Upper lobe of right lung (tissue), 1 donor: ENCODE results near the gene CD63. TPM values are rescaled to one million over a fixed set of nuclear protein-coding genes. Genes with fewer than 3 reads are reported as not detected.

Experiments
- ATAC-seq: fragments of 200-7000 bp; cut with Tn5 transposase; one replicate; pipeline ENCODE4 v1.9.1; 2020; ENCODE audit warnings: mild to moderate bottlenecking, moderate library complexity
- DNase-seq: peaks from one replicate; pipeline ENCODE4 v3.0.0-alpha.2; 2020
- H3K27ac ChIP-seq: fragments of 200-600 bp; one replicate; pipeline ENCODE4 v1.8.0; 2022
- H3K27me3 ChIP-seq: fragments of 200-600 bp; one replicate; pipeline ENCODE4 v1.8.0; 2022; ENCODE audit warnings: mild to moderate bottlenecking
- H3K36me3 ChIP-seq: fragments of 200-600 bp; one replicate; pipeline ENCODE4 v1.8.0; 2022
- H3K4me1 ChIP-seq: fragments of 200-600 bp; one replicate; pipeline ENCODE4 v1.8.0; 2022
- H3K4me3 ChIP-seq: fragments of 200-600 bp; one replicate; pipeline ENCODE4 v1.8.0; 2022; ENCODE audit warnings: mild to moderate bottlenecking
- H3K9me3 ChIP-seq: fragments of 200-600 bp; one replicate; pipeline ENCODE4 v1.8.0; 2022
- intact Hi-C: fragments of 100-400 bp; cut with DNase I; formaldehyde crosslinking; loops from one replicate; pipeline ENCODE4 v1.11.0; 2022
- total RNA-seq: library from RNA; stranded (reverse); fragmentation: NEBNext Ultra II Directional; extraction: Animal tissue kit (Norgen Biotek cat#: 25700); gene quantifications from one replicate; pipeline ENCODE4 v1.2.1, GENCODE V29; 2021
- TF ChIP-seq, protein P1 (sequence below): fragments of 200-600 bp; IDR thresholded peaks from one replicate; pipeline ENCODE4 v1.8.0; 2022; ENCODE audit warnings: antibody characterized with exemption
- donor health status: DM: no; HTN: yes; CAD: no; lungs with severe emphysema.

Gene CD63
- total RNA-seq, 1 donor from 2014 or later = 1,158 TPM

DNA sequence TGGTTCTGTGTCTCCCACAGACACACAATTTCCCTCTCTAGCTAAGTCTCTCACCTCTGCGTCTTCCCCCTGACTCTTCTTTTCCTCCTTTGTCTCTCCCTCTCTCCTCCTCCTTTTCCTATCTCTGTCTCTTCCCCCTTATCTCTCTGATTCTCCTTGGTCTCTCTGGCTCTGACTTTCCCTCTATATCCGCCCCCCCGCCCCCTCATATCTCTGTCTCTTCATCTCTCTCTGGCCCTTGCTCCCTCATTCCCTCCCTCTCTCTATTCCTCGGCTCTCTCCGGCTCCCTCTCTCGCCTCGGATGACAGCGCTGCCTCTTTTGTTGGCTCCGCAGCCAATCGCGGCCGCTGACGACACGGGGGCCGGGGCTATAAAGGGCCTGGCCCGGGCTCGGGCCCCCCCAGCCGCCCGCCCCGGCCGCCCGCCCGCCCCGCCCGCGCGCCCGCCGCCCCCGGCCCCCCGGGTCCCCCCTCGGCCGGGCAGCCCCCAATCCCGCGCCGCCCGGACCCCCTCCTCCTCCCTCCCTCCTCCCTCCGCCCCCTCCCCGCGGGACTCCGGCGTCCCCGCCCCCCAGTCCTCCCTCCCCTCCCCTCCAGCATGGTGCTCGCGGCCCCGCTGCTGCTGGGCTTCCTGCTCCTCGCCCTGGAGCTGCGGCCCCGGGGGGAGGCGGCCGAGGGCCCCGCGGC, 14.1 kb upstream of the CD63 start, which contains the start of gene GDF11:
TSS of gene GDF11 (plus strand) at position 404 of the 687 bp plus-strand sequence. CDS start at position 599, 195 bp downstream.
- ATAC-seq = peak; percentile 53
- intact Hi-C loops = loop anchor here (10.0 kb wide), 1 partner anchor 52 kb away; no protein-coding TSS in a partner anchor
- H3K4me1 ChIP-seq = peaks cover 15% of the 10 kb centered on the region
- no peaks in the 10 kb centered on the region for H3K36me3 ChIP-seq
- peak within 1 kb of the TSS; percentile 42 for H3K27ac ChIP-seq
- no peaks in the 10 kb centered on the region for H3K9me3 ChIP-seq
- peak within 1 kb of the TSS; percentile 65 for H3K4me3 ChIP-seq
- DNase-seq = peak; percentile 83
- no peaks in the 10 kb centered on the region for H3K27me3 ChIP-seq
- TF ChIP-seq, protein P1, sequence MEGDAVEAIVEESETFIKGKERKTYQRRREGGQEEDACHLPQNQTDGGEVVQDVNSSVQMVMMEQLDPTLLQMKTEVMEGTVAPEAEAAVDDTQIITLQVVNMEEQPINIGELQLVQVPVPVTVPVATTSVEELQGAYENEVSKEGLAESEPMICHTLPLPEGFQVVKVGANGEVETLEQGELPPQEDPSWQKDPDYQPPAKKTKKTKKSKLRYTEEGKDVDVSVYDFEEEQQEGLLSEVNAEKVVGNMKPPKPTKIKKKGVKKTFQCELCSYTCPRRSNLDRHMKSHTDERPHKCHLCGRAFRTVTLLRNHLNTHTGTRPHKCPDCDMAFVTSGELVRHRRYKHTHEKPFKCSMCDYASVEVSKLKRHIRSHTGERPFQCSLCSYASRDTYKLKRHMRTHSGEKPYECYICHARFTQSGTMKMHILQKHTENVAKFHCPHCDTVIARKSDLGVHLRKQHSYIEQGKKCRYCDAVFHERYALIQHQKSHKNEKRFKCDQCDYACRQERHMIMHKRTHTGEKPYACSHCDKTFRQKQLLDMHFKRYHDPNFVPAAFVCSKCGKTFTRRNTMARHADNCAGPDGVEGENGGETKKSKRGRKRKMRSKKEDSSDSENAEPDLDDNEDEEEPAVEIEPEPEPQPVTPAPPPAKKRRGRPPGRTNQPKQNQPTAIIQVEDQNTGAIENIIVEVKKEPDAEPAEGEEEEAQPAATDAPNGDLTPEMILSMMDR = no peak

DNA sequence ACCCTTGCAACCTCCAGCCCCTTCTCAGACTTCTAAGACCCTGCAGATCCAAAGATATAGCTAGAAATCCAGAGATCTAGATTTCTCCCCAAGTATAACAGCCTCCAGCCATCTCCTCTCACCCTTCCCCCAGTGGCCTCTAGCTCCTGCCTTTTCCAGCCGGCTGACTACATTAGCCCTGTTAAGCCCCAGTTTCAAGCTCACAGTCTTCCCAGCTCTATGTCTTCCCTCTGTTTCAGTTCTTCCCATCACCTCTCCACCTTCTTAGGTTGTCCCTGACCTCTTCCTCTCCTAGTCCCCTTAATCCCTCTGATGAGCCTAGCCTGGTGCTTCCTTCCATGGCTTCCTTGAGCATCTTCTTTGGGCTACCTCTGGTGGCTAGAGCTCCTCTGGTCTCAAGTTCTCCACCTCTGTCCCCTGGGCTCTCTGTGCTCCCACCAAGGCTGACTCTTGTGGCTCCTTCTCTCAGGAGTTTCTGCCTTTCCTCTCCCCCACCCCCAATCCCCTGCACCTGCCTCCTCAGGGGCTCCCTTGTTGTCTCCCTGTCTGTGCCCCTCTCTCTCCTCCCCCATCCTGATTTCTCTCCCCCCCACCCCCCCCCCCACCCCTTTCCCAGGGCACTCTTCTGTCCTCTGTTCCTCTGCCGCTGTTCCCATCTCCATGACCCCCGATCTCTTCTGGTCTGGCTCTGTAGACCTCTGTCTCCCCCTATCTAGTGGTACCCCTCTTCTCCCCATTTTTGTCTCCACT, 13.3 kb upstream of the CD63 start:
- intact Hi-C loops = loop anchor here (10.0 kb wide), 1 partner anchor 53 kb away; no protein-coding TSS in a partner anchor
- DNase-seq = no peak
- TF ChIP-seq, protein P1 = no peak
- no peaks in the 10 kb centered on the region for H3K9me3 ChIP-seq
- no peaks in the 10 kb centered on the region for H3K27me3 ChIP-seq
- H3K27ac ChIP-seq = no peak overlapping the region
- peaks cover 18% of the 10 kb centered on the region for H3K4me1 ChIP-seq
- ATAC-seq = no peak
- no peaks in the 10 kb centered on the region for H3K36me3 ChIP-seq
- H3K4me3 ChIP-seq = peak overlapping the region; percentile 36

DNA sequence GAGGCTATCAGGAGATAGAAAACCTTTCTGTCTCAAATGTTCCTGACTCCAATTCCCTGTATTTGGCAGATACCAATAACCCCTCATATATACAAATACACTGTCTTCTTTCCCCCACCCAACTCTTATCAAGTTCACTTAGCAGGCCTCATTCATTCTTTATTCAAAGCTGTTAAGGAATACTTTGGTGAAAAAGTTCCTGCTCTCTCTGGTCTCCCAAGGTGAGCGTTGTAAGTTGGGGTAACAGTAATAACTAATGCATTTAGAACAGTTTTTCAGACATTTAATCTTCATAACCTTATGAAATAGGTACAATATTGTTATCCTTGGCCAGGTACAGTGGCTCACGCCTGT, 10.2 kb upstream of the CD63 start:
- no peak overlapping the region for H3K27ac ChIP-seq
- intact Hi-C loops = no loop called here
- H3K4me1 ChIP-seq = peaks cover 14% of the 10 kb centered on the region
- no peak for DNase-seq
- H3K4me3 ChIP-seq = peak overlapping the region; percentile 58
- TF ChIP-seq, protein P1 = no peak
- no peak for ATAC-seq
- no peaks in the 10 kb centered on the region for H3K9me3 ChIP-seq
- no peaks in the 10 kb centered on the region for H3K36me3 ChIP-seq
- no peaks in the 10 kb centered on the region for H3K27me3 ChIP-seq

DNA sequence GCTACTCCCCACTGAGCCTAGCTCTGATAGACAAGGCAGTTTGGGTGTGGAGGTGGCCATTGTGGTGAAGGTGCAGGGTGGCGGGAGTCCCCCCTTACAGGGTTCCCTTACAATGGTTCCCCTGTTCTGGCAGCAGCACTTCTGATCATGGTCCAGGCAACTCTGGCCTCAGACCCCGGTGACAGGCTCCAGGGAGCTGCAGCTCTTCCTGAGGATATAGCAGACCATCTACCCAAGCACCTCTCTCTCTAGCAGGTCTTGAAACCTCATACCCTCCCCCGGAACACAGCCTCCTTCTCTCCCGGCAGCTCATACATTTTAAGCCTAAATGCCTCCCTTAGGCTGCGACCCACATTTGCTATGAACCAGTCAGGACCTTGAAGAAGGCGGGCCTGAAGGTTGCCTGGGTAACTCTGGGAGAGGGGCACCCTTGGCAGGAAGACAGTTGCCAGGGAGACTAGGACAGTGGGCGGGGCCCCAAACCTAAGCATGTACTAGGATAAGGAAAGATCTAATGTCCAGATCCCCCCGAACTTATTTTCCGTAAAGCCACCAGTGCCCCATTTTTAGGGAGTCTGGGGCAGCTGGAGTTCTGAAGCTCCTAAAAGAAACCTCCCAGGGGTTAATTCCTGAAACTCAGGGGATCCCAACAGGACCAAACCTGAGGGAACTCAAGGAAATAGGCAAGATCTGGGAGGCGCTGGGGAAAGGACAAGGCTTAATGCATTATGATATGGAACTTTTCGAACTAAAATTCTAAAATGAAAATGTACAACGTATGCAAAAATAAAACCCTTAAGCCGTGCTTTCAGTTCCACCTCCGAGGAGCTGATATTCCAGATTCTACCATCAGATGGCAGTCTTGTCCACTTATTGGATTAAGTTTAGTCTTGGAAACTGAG, 9.6 kb upstream of the CD63 start:
- Histone ChIP-seq H3K4me1 (peaks cover 9% of the 10 kb centered on the region), H3K36me3 (no peaks in the 10 kb centered on the region), H3K9me3 (no peaks in the 10 kb centered on the region), H3K4me3 (peak overlapping the region; percentile 58), H3K27me3 (no peaks in the 10 kb centered on the region), H3K27ac (peak overlapping the region; percentile 78)
- intact Hi-C loops = no loop called here
- peak; percentile 78 for ATAC-seq
- TF ChIP-seq, protein P1 = peak; percentile 88
- DNase-seq = peak; percentile 87

DNA sequence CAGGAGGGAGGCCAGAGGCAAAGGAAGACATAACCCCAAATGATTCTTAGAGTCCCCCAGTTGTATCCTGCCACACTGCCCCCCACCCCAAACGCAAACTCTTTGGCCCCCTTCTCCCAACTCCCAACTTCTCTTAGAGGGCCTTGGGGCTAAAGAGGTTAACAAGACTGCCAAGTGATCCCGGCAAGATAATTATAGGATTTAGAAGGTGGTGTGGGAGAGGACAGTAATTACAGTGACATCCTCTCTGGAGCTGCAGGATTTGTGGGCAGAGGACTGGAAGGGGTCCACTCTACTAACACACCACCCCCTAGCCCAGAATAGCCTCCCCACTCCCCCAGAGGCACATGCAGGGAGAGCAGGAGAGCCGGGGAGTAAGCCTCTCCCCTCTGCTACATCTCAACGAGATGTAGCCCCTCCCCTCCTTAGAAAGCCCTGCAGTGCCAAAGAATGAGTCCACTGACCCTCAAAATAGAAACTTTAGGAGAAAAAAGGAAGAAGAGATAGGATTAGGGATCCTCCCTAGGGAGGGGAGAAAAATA, 8.8 kb upstream of the CD63 start:
- Histone ChIP-seq H3K27ac (peak overlapping the region; percentile 78), H3K4me1 (peaks cover 9% of the 10 kb centered on the region), H3K27me3 (no peaks in the 10 kb centered on the region), H3K9me3 (no peaks in the 10 kb centered on the region), H3K4me3 (peak overlapping the region; percentile 58), H3K36me3 (no peaks in the 10 kb centered on the region)
- DNase-seq (no peak), ATAC-seq (no peak)
- intact Hi-C loops = no loop called here
- TF ChIP-seq, protein P1 = no peak
